NCI-H2196 (cell line): Measurements from ENCODE around the gene ANHX.

Source experiments
- DNase-seq: peaks from one replicate; lab custom pipeline; 2025; ENCODE audit not compliant: unreplicated experiment; lab: John Stamatoyannopoulos, UW

ANHX gene

DNA sequence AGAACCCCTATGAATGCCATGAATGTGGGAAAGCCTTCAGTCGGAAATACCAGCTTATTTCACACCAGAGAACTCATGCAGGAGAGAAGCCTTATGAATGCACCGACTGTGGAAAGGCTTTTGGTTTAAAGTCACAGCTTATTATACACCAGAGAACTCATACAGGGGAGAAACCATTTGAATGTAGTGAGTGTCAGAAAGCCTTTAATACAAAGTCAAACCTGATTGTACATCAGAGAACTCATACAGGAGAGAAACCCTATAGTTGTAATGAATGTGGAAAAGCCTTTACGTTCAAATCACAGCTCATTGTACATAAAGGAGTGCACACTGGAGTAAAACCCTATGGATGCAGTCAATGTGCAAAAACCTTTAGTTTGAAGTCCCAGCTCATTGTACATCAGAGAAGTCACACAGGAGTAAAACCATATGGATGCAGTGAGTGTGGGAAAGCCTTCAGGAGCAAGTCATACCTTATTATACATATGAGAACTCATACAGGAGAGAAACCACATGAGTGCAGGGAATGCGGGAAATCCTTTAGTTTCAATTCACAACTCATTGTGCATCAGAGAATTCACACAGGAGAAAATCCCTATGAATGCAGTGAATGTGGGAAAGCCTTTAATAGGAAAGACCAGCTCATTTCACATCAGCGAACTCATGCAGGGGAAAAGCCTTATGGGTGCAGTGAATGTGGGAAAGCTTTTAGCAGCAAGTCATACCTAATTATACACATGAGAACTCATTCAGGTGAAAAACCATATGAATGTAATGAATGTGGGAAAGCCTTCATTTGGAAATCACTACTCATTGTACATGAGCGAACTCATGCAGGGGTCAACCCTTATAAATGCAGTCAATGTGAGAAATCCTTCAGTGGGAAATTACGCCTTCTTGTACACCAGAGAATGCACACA lies 32.1 kb downstream of the ANHX start:
- no peak for DNase-seq

DNA sequence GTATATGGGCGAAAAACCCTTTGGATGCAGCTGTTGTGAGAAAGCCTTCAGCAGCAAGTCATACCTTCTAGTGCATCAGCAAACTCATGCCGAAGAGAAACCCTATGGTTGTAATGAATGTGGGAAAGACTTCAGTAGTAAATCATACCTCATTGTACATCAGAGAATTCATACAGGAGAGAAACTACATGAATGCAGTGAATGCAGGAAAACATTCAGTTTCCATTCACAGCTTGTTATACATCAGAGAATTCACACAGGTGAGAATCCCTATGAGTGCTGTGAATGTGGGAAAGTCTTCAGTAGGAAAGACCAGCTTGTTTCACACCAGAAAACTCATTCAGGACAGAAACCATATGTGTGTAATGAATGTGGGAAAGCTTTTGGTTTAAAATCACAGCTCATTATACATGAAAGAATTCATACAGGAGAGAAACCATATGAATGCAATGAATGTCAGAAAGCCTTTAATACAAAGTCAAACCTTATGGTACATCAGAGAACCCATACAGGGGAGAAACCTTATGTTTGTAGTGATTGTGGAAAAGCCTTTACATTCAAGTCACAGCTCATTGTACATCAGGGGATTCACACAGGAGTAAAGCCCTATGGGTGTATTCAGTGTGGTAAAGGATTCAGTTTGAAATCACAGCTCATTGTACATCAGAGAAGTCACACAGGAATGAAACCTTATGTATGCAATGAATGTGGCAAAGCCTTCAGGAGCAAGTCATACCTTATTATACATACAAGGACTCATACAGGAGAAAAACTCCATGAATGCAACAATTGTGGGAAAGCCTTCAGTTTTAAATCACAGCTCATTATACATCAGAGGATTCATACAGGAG lies 33.0 kb downstream of the ANHX start:
- no peak for DNase-seq

DNA sequence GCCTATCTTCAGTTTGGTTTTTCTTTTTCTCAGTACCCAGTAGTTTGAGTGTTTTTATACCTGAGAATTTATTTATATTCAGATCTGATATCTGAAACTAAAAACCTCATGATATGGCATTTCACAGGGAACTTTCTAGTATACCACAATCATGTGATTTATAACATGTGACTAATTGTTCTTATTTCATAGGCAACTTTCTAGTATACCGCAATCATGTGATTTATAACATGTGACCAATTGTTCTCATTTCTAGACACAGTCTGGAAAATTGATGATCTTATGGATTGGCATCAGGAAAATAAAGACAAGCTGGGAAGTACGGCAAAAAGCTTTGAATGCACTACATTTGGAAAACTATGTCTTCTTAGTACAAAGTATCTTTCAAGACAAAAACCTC lies 33.8 kb downstream of the ANHX start:
- no peak for DNase-seq

DNA sequence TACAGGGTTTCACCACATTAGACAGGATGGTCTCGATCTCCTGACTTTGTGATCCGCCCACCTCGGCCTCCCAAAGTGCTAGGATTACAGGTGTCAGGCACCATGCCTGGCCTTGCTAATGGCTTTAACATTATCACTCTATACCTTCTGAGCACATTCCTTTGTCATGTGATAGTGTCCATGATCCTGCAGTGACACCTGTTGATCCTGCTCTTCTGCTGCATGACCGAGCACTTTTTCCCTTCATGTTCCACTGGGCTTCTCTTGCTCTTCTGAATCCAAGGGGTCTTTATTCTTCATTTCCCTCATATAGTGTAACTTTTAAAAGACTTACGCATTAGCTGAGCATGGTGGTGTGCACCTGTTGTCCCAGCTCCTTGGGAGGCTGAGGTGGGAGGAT lies 42.8 kb downstream of the ANHX start:
- DNase-seq = no peak

DNA sequence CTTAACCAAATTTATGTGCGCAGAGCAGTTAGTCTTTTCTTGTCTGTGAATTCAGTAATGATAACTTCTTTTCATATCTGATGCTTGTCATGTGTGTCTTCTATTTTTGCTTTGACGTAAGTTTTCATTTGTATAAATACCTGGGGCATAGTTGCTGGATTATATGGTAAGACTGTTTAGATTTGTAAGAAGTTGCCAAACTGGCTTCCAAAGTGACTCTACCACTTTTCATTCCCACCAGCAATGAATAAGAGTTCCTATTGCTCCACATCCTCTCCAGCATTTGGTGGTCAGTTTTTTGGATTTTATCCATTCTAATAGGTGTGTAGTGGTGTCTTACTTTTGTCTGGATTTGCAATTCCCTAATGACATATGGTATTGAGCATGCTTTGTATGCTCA lies 45.5 kb downstream of the ANHX start:
- DNase-seq = no peak

DNA sequence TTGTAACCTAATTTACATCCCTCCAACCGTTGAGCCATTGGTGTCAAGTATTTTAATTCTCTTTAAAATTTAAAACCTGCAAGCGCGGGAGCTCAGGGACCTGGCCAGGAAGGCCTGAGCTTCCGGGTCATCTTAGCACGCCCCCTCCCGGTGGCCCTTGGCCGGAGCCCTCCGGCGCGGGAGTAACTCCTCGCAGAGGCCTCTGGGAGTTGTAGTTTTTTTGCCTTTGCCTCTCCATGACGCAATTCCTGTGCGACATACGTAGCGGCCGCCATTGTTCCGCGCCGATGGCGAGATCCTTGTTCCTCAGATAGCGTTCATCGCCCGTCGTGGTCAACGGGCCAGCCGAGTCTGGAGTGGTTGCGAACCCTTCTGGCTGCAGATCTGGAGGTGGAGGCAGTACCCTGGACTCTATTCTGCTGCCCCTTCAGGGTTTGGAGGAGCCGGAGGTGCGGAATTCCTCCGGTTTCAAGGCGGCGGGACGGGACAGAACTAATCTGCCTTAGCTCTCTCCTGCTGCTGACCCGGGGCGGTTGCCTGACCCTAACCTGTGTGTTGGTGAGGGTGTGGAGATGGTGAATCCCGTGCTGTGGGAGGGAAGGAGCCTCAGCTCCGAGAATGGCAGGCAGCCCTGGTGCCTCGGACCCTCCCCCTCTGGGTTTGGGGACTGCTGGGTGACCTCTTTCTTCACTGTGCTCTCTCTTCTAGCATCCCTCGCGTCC lies 54.3 kb downstream of the ANHX start, which contains the start of gene ZNF268:
ZNF268 (plus strand) TSS at position 258 of the 722 bp plus-strand sequence. CDS start 503 bp downstream, outside the sequence.
- peak; percentile 97 for DNase-seq

DNA sequence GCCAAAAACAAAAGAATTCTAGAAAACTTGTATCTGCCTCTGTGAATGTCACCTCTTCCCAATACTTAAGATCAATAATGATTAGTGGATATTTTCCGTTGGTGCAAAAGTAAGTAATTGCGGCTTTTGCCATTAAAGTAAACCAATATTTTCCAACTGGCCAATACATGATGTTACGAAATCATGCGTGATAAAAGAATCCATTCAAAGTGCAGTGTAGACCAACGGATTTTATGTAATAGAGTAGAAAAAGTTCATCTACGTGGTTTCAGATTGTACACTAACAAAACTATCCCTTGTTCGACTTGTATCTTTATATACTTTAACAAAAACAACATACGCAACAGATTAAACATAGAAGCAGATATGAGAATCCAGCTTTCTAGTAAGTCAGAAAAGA lies 55.0 kb downstream of the ANHX start:
- no peak for DNase-seq

DNA sequence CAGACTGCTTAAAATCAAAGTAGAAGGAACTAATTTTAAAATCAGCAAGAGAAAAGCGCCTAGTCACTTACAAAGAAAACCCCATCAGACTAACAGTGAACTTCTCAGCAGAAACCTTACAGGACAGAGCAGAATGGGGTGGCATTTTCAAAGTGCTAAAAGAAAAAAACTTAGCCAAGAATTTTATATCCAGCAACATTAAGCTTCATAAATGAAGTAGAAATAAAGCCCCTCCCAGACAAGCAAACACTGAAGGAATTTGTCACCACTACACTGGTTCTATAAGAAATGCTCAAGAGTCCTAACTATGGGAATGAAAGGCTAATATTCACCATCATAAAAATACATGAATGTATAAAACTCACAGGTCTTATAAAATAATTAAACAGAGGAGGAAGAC lies 60.8 kb downstream of the ANHX start:
- DNase-seq = no peak

DNA sequence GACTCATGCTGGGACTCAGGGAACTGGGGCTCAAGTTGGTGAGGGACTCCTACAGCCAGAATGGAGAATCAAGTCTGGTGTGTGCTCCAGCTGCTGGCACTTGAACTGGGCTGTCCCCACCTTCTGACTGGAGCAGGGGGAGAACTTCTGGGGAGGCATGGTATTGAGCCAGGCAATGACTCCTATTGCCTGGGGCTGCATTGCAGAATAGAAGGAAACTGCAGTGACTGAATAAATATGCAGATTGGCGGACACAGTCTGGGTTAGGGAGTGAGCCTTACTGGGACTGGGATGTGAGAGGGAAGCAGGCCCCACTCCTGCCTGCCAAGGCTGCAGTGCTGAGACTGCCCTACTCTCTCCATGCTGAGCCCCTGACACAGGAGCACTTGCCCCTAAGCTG lies 63.2 kb downstream of the ANHX start:
- no peak for DNase-seq
